ENCODE measurements around the gene RAB1A. TPM values are rescaled to one million over a fixed set of nuclear protein-coding genes. Genes with fewer than 3 reads are reported as not detected.

RAB1A gene
- total and polyA plus RNA-seq, 9 of the 15 experiments (the other 6 are each of a cell fraction or from before 2014, with no cell fraction given), result 43.8 to 163 (median 67.7) TPM

DNA sequence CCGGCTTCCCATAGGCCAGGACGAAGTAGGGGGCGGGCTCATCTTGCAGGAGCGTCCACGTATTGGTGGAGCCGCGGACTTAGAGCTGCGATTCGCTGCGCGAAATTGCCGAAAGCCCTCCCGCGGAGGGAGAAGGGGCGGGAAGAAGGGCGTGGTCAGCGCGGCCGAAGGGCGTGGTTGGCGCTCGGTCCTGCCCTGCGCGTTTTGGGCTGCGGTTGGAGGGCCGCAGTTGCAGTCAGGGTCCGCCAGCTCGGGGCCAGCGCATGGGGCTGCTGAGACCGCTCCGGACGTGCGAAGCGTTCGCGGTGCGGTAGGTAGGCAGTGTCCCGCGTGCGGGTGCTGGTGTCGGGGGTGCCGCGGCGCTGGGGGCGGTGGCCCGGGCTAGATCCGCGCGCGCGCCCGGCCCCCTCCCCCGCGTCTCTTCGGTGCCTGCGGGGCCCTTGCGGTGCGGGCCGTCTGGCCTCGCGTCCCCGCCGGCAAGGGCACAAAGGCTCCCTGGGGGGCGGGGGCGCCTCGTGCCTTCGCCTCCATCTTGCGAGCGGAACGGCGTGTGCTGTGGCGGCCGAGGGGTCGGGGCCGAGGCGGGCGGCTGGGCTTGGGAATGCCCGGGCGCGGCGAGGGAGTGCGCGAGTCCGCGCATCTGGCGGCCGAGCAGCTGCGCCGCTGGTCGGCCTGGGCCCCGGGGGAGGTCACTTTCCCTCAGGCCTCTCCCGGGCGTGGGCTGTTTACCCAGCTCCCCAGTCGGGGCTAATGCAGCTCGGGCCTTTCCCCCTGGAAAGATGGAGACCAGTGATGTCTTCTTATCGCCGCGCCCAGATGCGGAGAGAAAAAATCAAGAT, 73.5 kb downstream of the RAB1A start, which contains the start of gene CEP68 (continued):
- TF ChIP-seq MTA1 (IDR thresholded peaks at IDR 0.05; ENCODE audit: borderline replicate concordance) (no peak), TRIM24 (IDR thresholded peaks at IDR 0.05) (no peak), SP2 (IDR thresholded peaks at IDR 0.05; ENCODE audit: extremely low read depth, low read depth, low read length, poor library complexity, severe bottlenecking) (peak; percentile 86), SMARCE1 (IDR thresholded peaks at IDR 0.05) (peak; percentile 66; the same call in 1 of the 2 replicates), FOXM1 (IDR thresholded peaks at IDR 0.05; ENCODE audit: low read depth) (peak; percentile 58; the same call in 1 of the 2 replicates), FOXM1 (CRISPR knock-in tag; IDR thresholded peaks at IDR 0.05; ENCODE audit: low read depth) (no peak), ATF7 (IDR thresholded peaks at IDR 0.05) (peak; percentile 9), SMC3 (conservative IDR thresholded peaks at IDR 0.05; ENCODE audit: insufficient read depth, low read depth, low read length) (no peak), TEAD4 (IDR thresholded peaks at IDR 0.05; ENCODE audit: low read length) (peak; percentile 86), TEAD4 (CRISPR knock-in tag; IDR thresholded peaks at IDR 0.05; ENCODE audit: borderline replicate concordance) (no peak), MTF1 (CRISPR knock-in tag; IDR thresholded peaks at IDR 0.05; ENCODE audit: borderline replicate concordance) (no peak), GABPA (tag; conservative IDR thresholded peaks at IDR 0.05; ENCODE audit: low read depth) (no peak), ZNF561 (CRISPR knock-in tag; conservative IDR thresholded peaks at IDR 0.05) (no peak), PHF8 (IDR thresholded peaks at IDR 0.05; ENCODE audit: borderline replicate concordance, low read length) (peak; percentile 91; the same call in 1 of the 2 replicates), NR2C2 (CRISPR knock-in tag; IDR thresholded peaks at IDR 0.05) (no peak), NR2C2 (tag; IDR thresholded peaks at IDR 0.05) (peak; percentile 27; the same call in 1 of the 2 replicates), ZNF12 (CRISPR knock-in tag; IDR thresholded peaks at IDR 0.05) (0 out of 2 replicates have a peak, but pooled peaks have one; percentile 32), ZBED1 (IDR thresholded peaks at IDR 0.05) (no peak; the same call in 1 of the 2 replicates), HNRNPL (IDR thresholded peaks at IDR 0.05; ENCODE audit: low read depth, low read length) (no peak; the same call in 1 of the 2 replicates), PHF20 (IDR thresholded peaks at IDR 0.05; ENCODE audit: partially characterized antibody) (no peak), KLF16 (IDR thresholded peaks at IDR 0.05) (peak; percentile 79), ZNF766 (CRISPR knock-in tag; conservative IDR thresholded peaks at IDR 0.05) (no peak), SOX6 (IDR thresholded peaks at IDR 0.05) (peak; percentile 53), ZNF583 (CRISPR knock-in tag; IDR thresholded peaks at IDR 0.05) (peak; percentile 75; the same call in 1 of the 2 replicates), SNIP1 (IDR thresholded peaks at IDR 0.05; ENCODE audit: low read depth) (no peak)
- TF ChIP-seq, protein P1, sequence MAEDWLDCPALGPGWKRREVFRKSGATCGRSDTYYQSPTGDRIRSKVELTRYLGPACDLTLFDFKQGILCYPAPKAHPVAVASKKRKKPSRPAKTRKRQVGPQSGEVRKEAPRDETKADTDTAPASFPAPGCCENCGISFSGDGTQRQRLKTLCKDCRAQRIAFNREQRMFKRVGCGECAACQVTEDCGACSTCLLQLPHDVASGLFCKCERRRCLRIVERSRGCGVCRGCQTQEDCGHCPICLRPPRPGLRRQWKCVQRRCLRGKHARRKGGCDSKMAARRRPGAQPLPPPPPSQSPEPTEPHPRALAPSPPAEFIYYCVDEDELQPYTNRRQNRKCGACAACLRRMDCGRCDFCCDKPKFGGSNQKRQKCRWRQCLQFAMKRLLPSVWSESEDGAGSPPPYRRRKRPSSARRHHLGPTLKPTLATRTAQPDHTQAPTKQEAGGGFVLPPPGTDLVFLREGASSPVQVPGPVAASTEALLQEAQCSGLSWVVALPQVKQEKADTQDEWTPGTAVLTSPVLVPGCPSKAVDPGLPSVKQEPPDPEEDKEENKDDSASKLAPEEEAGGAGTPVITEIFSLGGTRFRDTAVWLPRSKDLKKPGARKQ (CRISPR knock-in tag; IDR thresholded peaks at IDR 0.05), result no peak
- TF ChIP-seq, protein P2, sequence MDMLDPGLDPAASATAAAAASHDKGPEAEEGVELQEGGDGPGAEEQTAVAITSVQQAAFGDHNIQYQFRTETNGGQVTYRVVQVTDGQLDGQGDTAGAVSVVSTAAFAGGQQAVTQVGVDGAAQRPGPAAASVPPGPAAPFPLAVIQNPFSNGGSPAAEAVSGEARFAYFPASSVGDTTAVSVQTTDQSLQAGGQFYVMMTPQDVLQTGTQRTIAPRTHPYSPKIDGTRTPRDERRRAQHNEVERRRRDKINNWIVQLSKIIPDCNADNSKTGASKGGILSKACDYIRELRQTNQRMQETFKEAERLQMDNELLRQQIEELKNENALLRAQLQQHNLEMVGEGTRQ (CRISPR knock-in tag; IDR thresholded peaks at IDR 0.05), result no peak
- TF ChIP-seq, protein P3, sequence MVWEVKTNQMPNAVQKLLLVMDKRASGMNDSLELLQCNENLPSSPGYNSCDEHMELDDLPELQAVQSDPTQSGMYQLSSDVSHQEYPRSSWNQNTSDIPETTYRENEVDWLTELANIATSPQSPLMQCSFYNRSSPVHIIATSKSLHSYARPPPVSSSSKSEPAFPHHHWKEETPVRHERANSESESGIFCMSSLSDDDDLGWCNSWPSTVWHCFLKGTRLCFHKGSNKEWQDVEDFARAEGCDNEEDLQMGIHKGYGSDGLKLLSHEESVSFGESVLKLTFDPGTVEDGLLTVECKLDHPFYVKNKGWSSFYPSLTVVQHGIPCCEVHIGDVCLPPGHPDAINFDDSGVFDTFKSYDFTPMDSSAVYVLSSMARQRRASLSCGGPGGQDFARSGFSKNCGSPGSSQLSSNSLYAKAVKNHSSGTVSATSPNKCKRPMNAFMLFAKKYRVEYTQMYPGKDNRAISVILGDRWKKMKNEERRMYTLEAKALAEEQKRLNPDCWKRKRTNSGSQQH (CRISPR knock-in tag; IDR thresholded peaks at IDR 0.05), result no peak

All from K562 (cell line).